SU-DHL-6 (cell line): ENCODE results near the gene SGPL1.

Experiments used
- H2AFZ ChIP-seq: fragments of 200-600 bp; sonication (generic); 2 replicates; pipeline ENCODE4 v1.6.1; 2014; ENCODE audit warnings: low read depth, mild to moderate bottlenecking, moderate library complexity, mixed read lengths, antibody characterized with exemption, low read length; ENCODE audit not compliant: severe bottlenecking
- H3F3A ChIP-seq: fragments of 200-600 bp; shearing (Covaris generic); 2 replicates; pipeline ENCODE4 v1.6.0; 2016; ENCODE audit warnings: antibody characterized with exemption, mild to moderate bottlenecking; ENCODE audit not compliant: insufficient read depth
- H3K27ac ChIP-seq: fragments of 200-600 bp; sonication (generic); 2 replicates; pipeline ENCODE4 v1.5.1; 2016; ENCODE audit warnings: low read depth, mild to moderate bottlenecking, low read length, moderate library complexity, mixed read lengths
- H3K27me3 ChIP-seq: fragments of 200-600 bp; sonication (generic), shearing (Covaris generic); 2 replicates; pipeline ENCODE4 v1.6.0; 2014; ENCODE audit warnings: mild to moderate bottlenecking, low read length
- H3K36me3 ChIP-seq: fragments of 200-600 bp; sonication (generic); 2 replicates; pipeline ENCODE4 v1.6.1; 2014; ENCODE audit warnings: mild to moderate bottlenecking, low read length, mixed read lengths
- H3K4me2 ChIP-seq: fragments of 300-600, 200-600 bp; shearing (Covaris generic), sonication (generic); 2 replicates; pipeline ENCODE4 v1.6.0; 2014; ENCODE audit warnings: low read length, low read depth, mild to moderate bottlenecking; ENCODE audit not compliant: poor library complexity, severe bottlenecking
- H3K4me3 ChIP-seq: fragments of 200-600 bp; sonication (generic); 2 replicates; pipeline ENCODE4 v1.5.1; 2014; ENCODE audit warnings: antibody characterized with exemption, low read length, mild to moderate bottlenecking, mixed read lengths; ENCODE audit not compliant: insufficient read depth, poor library complexity, severe bottlenecking
- H3K79me2 ChIP-seq: fragments of 200-600 bp; sonication (generic); 2 replicates; pipeline ENCODE4 v1.6.1; 2014; ENCODE audit warnings: mild to moderate bottlenecking, low read length, moderate library complexity; ENCODE audit not compliant: insufficient read depth
- H3K9ac ChIP-seq: fragments of 200-600 bp; sonication (generic); 2 replicates; pipeline ENCODE4 v1.7.0; 2014; ENCODE audit warnings: mild to moderate bottlenecking, low read length
- H3K9me2 ChIP-seq: fragments of 200-600 bp; sonication (generic); replicated peaks from 2 replicates; pipeline ENCODE4 v1.6.1; 2014; ENCODE audit warnings: low read length; ENCODE audit not compliant: insufficient read depth
- H3K9me3 ChIP-seq: fragments of 200-600 bp; sonication (generic); 2 replicates; pipeline ENCODE4 v1.6.1; 2014; ENCODE audit warnings: low read length, mixed read lengths; ENCODE audit not compliant: insufficient read depth
- H4K20me1 ChIP-seq: fragments of 200-600 bp; sonication (generic); 2 replicates; pipeline ENCODE4 v1.6.1; 2014; ENCODE audit warnings: low read depth, mild to moderate bottlenecking, antibody characterized with exemption, low read length, moderate library complexity, mixed read lengths
- EZH2phosphoT487 ChIP-seq: fragments of 200-600 bp; sonication (generic), shearing (Covaris generic); conservative IDR thresholded peaks from 2 replicates; pipeline ENCODE4 v1.6.1; 2018; ENCODE audit warnings: mild to moderate bottlenecking, antibody characterized with exemption, low read length, moderate library complexity, mixed read lengths
- TF ChIP-seq, protein P1 (sequence below): fragments of 200-600 bp; sonication (generic); IDR thresholded peaks from one replicate; pipeline ENCODE4 v1.5.1; 2017; ENCODE audit warnings: antibody characterized with exemption, mild to moderate bottlenecking, low read length, moderate library complexity; ENCODE audit not compliant: insufficient read depth, poor library complexity, severe bottlenecking

Gene SGPL1

DNA sequence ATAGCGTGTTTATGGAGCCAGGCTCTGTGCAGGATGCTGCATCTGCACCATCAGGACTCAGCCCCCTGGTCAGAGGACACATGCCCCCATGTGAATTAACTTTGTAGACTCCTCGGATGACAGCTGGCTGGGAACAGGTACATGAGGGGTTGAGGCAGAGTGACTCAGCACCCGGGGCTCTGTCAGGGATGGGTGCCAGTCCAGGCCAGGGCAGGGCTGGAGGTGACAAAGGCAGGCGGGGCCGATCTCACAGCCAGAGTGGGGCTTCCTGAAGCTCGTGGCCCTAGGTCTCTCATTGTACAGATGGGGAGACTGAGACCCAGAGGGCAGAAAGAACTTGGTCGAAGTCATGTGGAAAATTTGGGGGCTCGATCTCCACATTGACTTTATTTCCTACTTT, 107.9 kb downstream of the SGPL1 start:
- TF ChIP-seq, protein P1, sequence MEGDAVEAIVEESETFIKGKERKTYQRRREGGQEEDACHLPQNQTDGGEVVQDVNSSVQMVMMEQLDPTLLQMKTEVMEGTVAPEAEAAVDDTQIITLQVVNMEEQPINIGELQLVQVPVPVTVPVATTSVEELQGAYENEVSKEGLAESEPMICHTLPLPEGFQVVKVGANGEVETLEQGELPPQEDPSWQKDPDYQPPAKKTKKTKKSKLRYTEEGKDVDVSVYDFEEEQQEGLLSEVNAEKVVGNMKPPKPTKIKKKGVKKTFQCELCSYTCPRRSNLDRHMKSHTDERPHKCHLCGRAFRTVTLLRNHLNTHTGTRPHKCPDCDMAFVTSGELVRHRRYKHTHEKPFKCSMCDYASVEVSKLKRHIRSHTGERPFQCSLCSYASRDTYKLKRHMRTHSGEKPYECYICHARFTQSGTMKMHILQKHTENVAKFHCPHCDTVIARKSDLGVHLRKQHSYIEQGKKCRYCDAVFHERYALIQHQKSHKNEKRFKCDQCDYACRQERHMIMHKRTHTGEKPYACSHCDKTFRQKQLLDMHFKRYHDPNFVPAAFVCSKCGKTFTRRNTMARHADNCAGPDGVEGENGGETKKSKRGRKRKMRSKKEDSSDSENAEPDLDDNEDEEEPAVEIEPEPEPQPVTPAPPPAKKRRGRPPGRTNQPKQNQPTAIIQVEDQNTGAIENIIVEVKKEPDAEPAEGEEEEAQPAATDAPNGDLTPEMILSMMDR = no peak
- no peak for TF ChIP-seq EZH2phosphoT487
- Histone ChIP-seq H3K36me3 (no peaks in the 10 kb centered on the region), H3K9me3 (no peaks in the 10 kb centered on the region), H3K9ac (no peak overlapping the region), H3K9me2 (no peaks in the 10 kb centered on the region), H3K79me2 (no peaks in the 10 kb centered on the region), H4K20me1 (no peaks in the 10 kb centered on the region), H3K27me3 (no peaks in the 10 kb centered on the region), H2AFZ (no peak overlapping the region), H3K4me2 (no peak overlapping the region), H3K4me3 (no peak overlapping the region), H3K27ac (no peak overlapping the region), H3F3A (no peaks in the 10 kb centered on the region)

DNA sequence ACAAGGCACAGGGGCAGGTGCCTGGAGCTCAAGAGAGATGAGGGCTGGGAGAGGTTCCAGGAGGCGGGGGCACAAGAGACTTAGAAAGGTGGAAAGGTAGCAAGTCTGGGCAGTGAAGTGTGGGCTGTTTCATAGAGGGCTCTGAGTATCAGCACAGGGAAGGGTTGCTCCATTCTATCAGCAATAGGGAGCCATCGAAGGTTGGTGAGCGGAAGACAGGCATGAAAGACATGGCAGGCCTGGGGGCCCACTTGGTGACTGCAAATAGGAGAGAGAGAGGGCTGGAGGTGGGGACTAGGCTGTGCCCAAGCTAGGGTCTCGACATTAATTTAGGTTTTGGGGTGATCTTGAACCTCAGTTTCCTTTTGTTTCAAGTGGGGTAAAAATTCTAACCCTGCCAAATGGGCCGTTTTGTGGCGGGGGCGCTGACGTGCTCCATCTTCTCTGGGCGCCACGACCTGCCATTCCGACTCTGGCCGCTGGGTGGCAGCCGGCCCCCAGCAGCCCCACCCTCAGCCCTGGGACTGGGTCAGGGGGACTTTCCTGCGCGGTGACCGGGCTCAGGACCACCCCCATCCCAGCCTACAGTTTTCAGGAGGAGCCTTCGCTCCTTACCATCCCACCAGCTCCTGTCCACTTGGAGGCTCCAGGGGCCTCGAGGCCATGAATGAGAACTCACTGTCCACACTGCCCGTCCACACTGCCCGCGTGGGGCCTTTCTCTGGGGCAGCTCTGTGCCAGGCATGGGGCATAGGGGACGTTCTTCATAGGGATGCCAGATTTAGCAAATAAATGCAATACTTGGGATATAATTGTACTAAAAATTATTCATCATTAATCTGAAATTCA, 109.9 kb downstream of the SGPL1 start:
- Histone ChIP-seq H3K27ac (no peak overlapping the region), H3K4me2 (no peak overlapping the region), H3K79me2 (no peaks in the 10 kb centered on the region), H3F3A (no peaks in the 10 kb centered on the region), H3K4me3 (no peak overlapping the region), H3K9me2 (no peaks in the 10 kb centered on the region), H2AFZ (no peak overlapping the region), H3K27me3 (no peaks in the 10 kb centered on the region), H3K9me3 (no peaks in the 10 kb centered on the region), H3K36me3 (no peaks in the 10 kb centered on the region), H4K20me1 (no peaks in the 10 kb centered on the region), H3K9ac (no peak overlapping the region)
- TF ChIP-seq, protein P1 = peak; percentile 90
- no peak for TF ChIP-seq EZH2phosphoT487

DNA sequence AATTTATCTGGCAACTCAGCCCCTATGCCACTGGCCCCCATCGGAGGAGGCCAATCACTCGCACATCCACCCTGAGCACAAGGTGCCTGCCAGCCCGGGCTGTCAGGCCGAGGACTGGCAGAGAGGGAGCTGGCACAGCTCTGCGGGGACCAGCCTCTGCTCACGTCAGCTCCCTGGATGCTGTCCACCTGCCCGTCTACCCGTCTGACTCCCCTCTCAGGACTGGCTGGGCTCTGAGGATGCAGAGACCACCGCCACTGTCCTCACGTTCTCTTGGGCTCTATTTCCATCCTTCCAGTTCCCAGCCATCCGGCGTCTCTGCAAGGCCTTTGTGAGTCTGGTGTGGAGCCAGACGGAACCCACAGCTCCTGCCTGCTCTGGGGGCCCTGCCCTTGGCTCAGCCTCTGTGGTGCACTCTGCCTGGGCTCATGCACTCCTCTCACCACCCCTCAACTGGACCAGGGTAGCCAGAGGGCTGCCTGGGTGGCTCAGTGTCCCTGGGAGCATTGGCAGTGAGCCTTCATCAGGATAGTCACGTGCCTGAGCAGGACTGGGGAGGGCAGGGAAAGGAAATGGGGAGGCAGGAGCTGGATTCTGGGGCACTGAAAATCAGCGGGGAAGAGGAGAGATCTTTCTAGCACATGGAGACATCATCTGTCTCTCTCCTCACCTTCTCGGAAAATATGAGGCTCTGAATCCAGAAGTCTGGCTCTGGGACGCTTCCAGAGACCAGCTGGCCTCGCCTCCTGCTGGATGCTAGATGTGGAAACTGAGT, 110.7 kb downstream of the SGPL1 start:
- Histone ChIP-seq H3F3A (no peaks in the 10 kb centered on the region), H3K9me3 (no peaks in the 10 kb centered on the region), H3K27me3 (no peaks in the 10 kb centered on the region), H3K36me3 (no peaks in the 10 kb centered on the region), H3K9ac (no peak overlapping the region), H3K79me2 (no peaks in the 10 kb centered on the region), H3K4me3 (no peak overlapping the region), H3K9me2 (no peaks in the 10 kb centered on the region), H3K4me2 (no peak overlapping the region), H3K27ac (no peak overlapping the region), H4K20me1 (no peaks in the 10 kb centered on the region), H2AFZ (no peak overlapping the region)
- TF ChIP-seq, protein P1 = no peak
- TF ChIP-seq EZH2phosphoT487 = no peak
